CD4-positive, alpha-beta memory T cell (primary cell): ENCODE data around the gene OR2B3. TPM values are rescaled to one million over a fixed set of nuclear protein-coding genes. Genes with fewer than 3 reads are reported as not detected.

Experiments
- CTCF ChIA-PET: fragments of 350-600 bp; sonication (Branson Sonifier 250); formaldehyde crosslinking; loops from one replicate; lab custom pipeline; 2021; ENCODE audit warnings: inconsistent platforms; ENCODE audit not compliant: partially characterized antibody; lab: Charles Lee
- POLR2A ChIA-PET: fragments of 350-600 bp; sonication (Branson Sonifier 250); formaldehyde crosslinking; loops from one replicate; lab custom pipeline; 2021; ENCODE audit not compliant: partially characterized antibody; lab: Charles Lee
- DNase-seq, 5 donors: peaks; one replicate each; pipeline versions ENCODE4 v3.0.0 to v3.0.0-alpha.2; 2020 to 2022; ENCODE audit warnings: mixed read lengths in 1 of 5
- H3K27ac ChIP-seq: one replicate; pipeline ENCODE4 v1.7.0; 2013; ENCODE audit warnings: low read depth, low read length
- H3K27me3 ChIP-seq: 2 replicates; pipeline ENCODE4 v1.7.0; 2013; ENCODE audit warnings: mild to moderate bottlenecking, low read length, moderate library complexity; ENCODE audit not compliant: insufficient read depth
- H3K36me3 ChIP-seq: 2 replicates; pipeline ENCODE4 v1.7.0; 2013; ENCODE audit warnings: mild to moderate bottlenecking, low read length, moderate library complexity; ENCODE audit not compliant: insufficient read depth
- H3K4me1 ChIP-seq: 2 replicates; pipeline ENCODE4 v1.7.0; 2013; ENCODE audit warnings: mild to moderate bottlenecking, low read length, moderate library complexity; ENCODE audit not compliant: insufficient read depth
- H3K4me3 ChIP-seq, 2 donors: one replicate each; pipeline ENCODE4 v1.7.0; 2013; ENCODE audit warnings: low read length in 2 of 2, mild to moderate bottlenecking in 1 of 2
- H3K9me3 ChIP-seq, 2 donors: one replicate each; pipeline ENCODE4 v1.7.0; 2013; ENCODE audit warnings: low read length in 2 of 2, control low read depth in 1 of 2; ENCODE audit not compliant: control insufficient read depth in 1 of 2
- H3K27ac Mint-ChIP-seq, 7 donors: one replicate each; pipeline ENCODE4 v1.8.0; 2020 to 2021; ENCODE audit warnings: mixed read lengths in 7 of 7, mild to moderate bottlenecking in 6 of 7, inconsistent platforms in 3 of 7, moderate library complexity in 3 of 7
- H3K27me3 Mint-ChIP-seq, 2 donors: one replicate each; pipeline ENCODE4 v1.8.0; 2020 to 2021; ENCODE audit warnings: mixed read lengths in 2 of 2
- H3K36me3 Mint-ChIP-seq, 2 donors: one replicate each; pipeline ENCODE4 v1.8.0; 2020 to 2021; ENCODE audit warnings: mixed read lengths in 2 of 2, inconsistent platforms in 1 of 2, mild to moderate bottlenecking in 1 of 2
- H3K4me1 Mint-ChIP-seq, 4 donors: one replicate each; pipeline ENCODE4 v1.8.0; 2020 to 2021; ENCODE audit warnings: mixed read lengths in 4 of 4, mild to moderate bottlenecking in 1 of 4
- H3K4me3 Mint-ChIP-seq, 8 donors: one replicate each; pipeline ENCODE4 v1.8.0; 2020 to 2021; ENCODE audit warnings: mixed read lengths in 8 of 8, mild to moderate bottlenecking in 7 of 8, moderate library complexity in 6 of 8, inconsistent platforms in 3 of 8
- H3K9me3 Mint-ChIP-seq, 8 donors: one replicate each; pipeline ENCODE4 v1.8.0; 2020 to 2021; ENCODE audit warnings: mixed read lengths in 8 of 8, mild to moderate bottlenecking in 5 of 8, inconsistent platforms in 3 of 8, moderate library complexity in 1 of 8
- intact Hi-C: fragments of 100-400 bp; cut with micrococcal nuclease; formaldehyde crosslinking; loops from one replicate; pipeline ENCODE4 v1.15.1; 2023
- polyA plus RNA-seq, 2 donors: library from polyadenylated mRNA; unstranded; fragments of 300-500 nt; fragmentation: Illumina TruSeq; gene quantifications; one replicate each; pipeline ENCODE4 v1.2.3, GENCODE V29; 2021
- total RNA-seq, 2 experiments: library from RNA; stranded (reverse); gene quantifications; one replicate each; pipeline ENCODE4 v1.2.3, GENCODE V29; 2021

Gene OR2B3
- total and polyA plus RNA-seq, 4 experiments from 2014 or later: not detected

- Histone ChIP-seq H3K9me3 (no peaks in the 10 kb centered on the region), H3K27ac (no peak within 1 kb of the TSS), H3K4me1 (no peaks in the 10 kb centered on the region), H3K36me3 (no peaks in the 10 kb centered on the region), H3K27me3 (no peaks in the 10 kb centered on the region), H3K4me3 (no peak within 1 kb of the TSS)
- H3K4me3 Mint-ChIP-seq: no peak within 1 kb of the TSS
- no peaks in the 10 kb centered on the region for H3K9me3 Mint-ChIP-seq
- POLR2A ChIA-PET: no interaction called here
- H3K4me1 Mint-ChIP-seq: no peaks in the 10 kb centered on the region
- no peak for DNase-seq
- peaks cover 4 to 19% of the 10 kb centered on the region in 2 donors for H3K27me3 Mint-ChIP-seq
- H3K36me3 Mint-ChIP-seq: no peaks in the 10 kb centered on the region
- CTCF ChIA-PET: no interaction called here
- intact Hi-C loops: no loop called here
- H3K27ac Mint-ChIP-seq: no peak within 1 kb of the TSS
Measured at GRCh38 chr6:29099190-29099589, 12.1 kb upstream of the OR2B3 start, which contains the start of gene OR2J1. OR2J1 (plus strand) TSS chr6:29099490; CDS start chr6:29100943, 1,453 bp downstream.

- DNase-seq: no peak
- ChIA-PET POLR2A (no interaction called here), CTCF (no interaction called here)
- Histone ChIP-seq H3K36me3 (no peaks in the 10 kb centered on the region), H3K4me1 (no peaks in the 10 kb centered on the region), H3K4me3 (no peak overlapping the region), H3K27ac (no peak overlapping the region), H3K9me3 (no peaks in the 10 kb centered on the region), H3K27me3 (no peaks in the 10 kb centered on the region)
- Mint-ChIP-seq H3K4me3 (no peak overlapping the region), H3K27ac (no peak overlapping the region), H3K4me1 (no peaks in the 10 kb centered on the region), H3K9me3 (peaks cover 0 to 2% (median 0%) of the 10 kb centered on the region in 8 donors), H3K27me3 (peaks cover 8 to 12% of the 10 kb centered on the region in 2 donors), H3K36me3 (no peaks in the 10 kb centered on the region)
- intact Hi-C loops: no loop called here
Measured at GRCh38 chr6:29097803-29098202, 10.7 kb upstream of the OR2B3 start.

GRCh38 chr6:29092957-29093356, 5.8 kb upstream of the OR2B3 start:
- no peak overlapping the region for H3K27ac ChIP-seq
- no peaks in the 10 kb centered on the region for H3K4me1 Mint-ChIP-seq
- CTCF ChIA-PET: no interaction called here
- no peak for DNase-seq
- H3K27ac Mint-ChIP-seq: no peak overlapping the region
- no peaks in the 10 kb centered on the region for H3K9me3 ChIP-seq
- POLR2A ChIA-PET: no interaction called here
- H3K27me3 ChIP-seq: no peaks in the 10 kb centered on the region
- no peak overlapping the region for H3K4me3 ChIP-seq
- no peaks in the 10 kb centered on the region for H3K4me1 ChIP-seq
- H3K36me3 Mint-ChIP-seq: no peaks in the 10 kb centered on the region
- H3K4me3 Mint-ChIP-seq: no peak overlapping the region
- H3K27me3 Mint-ChIP-seq: peaks cover 13 to 18% of the 10 kb centered on the region in 2 donors
- H3K9me3 Mint-ChIP-seq: peaks cover 0 to 3% (median 0%) of the 10 kb centered on the region in 8 donors
- H3K36me3 ChIP-seq: no peaks in the 10 kb centered on the region
- intact Hi-C loops: no loop called here

- Mint-ChIP-seq H3K36me3 (no peaks in the 10 kb centered on the region), H3K9me3 (no peaks in the 10 kb centered on the region), H3K27ac (no peak overlapping the region), H3K4me1 (peaks cover 0 to 3% (median 1%) of the 10 kb centered on the region in 4 donors), H3K27me3 (peaks cover 7 to 11% of the 10 kb centered on the region in 2 donors), H3K4me3 (no peak overlapping the region)
- no peak for DNase-seq
- CTCF ChIA-PET: no interaction called here
- Histone ChIP-seq H3K27ac (no peak overlapping the region), H3K4me1 (no peaks in the 10 kb centered on the region), H3K36me3 (no peaks in the 10 kb centered on the region), H3K4me3 (no peak overlapping the region), H3K27me3 (no peaks in the 10 kb centered on the region), H3K9me3 (no peaks in the 10 kb centered on the region)
- POLR2A ChIA-PET: no interaction called here
- intact Hi-C loops: no loop called here
Measured at GRCh38 chr6:29082457-29082856, 4.7 kb downstream of the OR2B3 start.

- Histone ChIP-seq H3K4me3 (no peak overlapping the region), H3K27me3 (no peaks in the 10 kb centered on the region), H3K4me1 (no peaks in the 10 kb centered on the region), H3K9me3 (no peaks in the 10 kb centered on the region), H3K27ac (no peak overlapping the region), H3K36me3 (no peaks in the 10 kb centered on the region)
- H3K27me3 Mint-ChIP-seq: peaks cover 2 to 6% of the 10 kb centered on the region in 2 donors
- H3K36me3 Mint-ChIP-seq: no peaks in the 10 kb centered on the region
- H3K27ac Mint-ChIP-seq: no peak overlapping the region
- DNase-seq: no peak
- intact Hi-C loops: no loop called here
- ChIA-PET CTCF (no interaction called here), POLR2A (no interaction called here)
- peaks cover 0 to 3% (median 1%) of the 10 kb centered on the region in 4 donors for H3K4me1 Mint-ChIP-seq
- H3K4me3 Mint-ChIP-seq: no peak overlapping the region
- no peaks in the 10 kb centered on the region for H3K9me3 Mint-ChIP-seq
Measured at GRCh38 chr6:29081312-29081711, 5.8 kb downstream of the OR2B3 start.

- intact Hi-C loops: no loop called here
- no peak overlapping the region for H3K27ac ChIP-seq
- H3K4me3 ChIP-seq: no peak overlapping the region
- Mint-ChIP-seq H3K9me3 (no peaks in the 10 kb centered on the region), H3K27me3 (peaks cover 4 to 9% of the 10 kb centered on the region in 2 donors), H3K36me3 (no peaks in the 10 kb centered on the region), H3K27ac (no peak overlapping the region), H3K4me1 (peaks cover 0 to 3% (median 1%) of the 10 kb centered on the region in 4 donors), H3K4me3 (no peak overlapping the region)
- H3K9me3 ChIP-seq: no peaks in the 10 kb centered on the region
- POLR2A ChIA-PET: no interaction called here
- CTCF ChIA-PET: no interaction called here
- no peaks in the 10 kb centered on the region for H3K4me1 ChIP-seq
- no peaks in the 10 kb centered on the region for H3K27me3 ChIP-seq
- no peaks in the 10 kb centered on the region for H3K36me3 ChIP-seq
- DNase-seq: no peak
Measured at GRCh38 chr6:29079203-29079602, 7.9 kb downstream of the OR2B3 start.

- no peak overlapping the region for H3K27ac ChIP-seq
- peaks cover 9% of the 10 kb centered on the region for H3K27me3 ChIP-seq
- POLR2A ChIA-PET: no interaction called here
- no peak overlapping the region for H3K4me3 Mint-ChIP-seq
- H3K27ac Mint-ChIP-seq: no peak overlapping the region
- H3K4me1 Mint-ChIP-seq: no peaks in the 10 kb centered on the region
- peaks cover 0 to 1% of the 10 kb centered on the region in 2 donors for H3K36me3 Mint-ChIP-seq
- H3K9me3 Mint-ChIP-seq: peaks cover 0 to 9% (median 4%) of the 10 kb centered on the region in 8 donors
- CTCF ChIA-PET: no interaction called here
- H3K27me3 Mint-ChIP-seq: peaks cover 22% of the 10 kb centered on the region in 2 donors
- no peak overlapping the region for H3K4me3 ChIP-seq
- no peaks in the 10 kb centered on the region for H3K4me1 ChIP-seq
- no peak for DNase-seq
- no peaks in the 10 kb centered on the region for H3K36me3 ChIP-seq
- intact Hi-C loops: no loop called here
- H3K9me3 ChIP-seq: no peaks in the 10 kb centered on the region
Measured at GRCh38 chr6:29071831-29072723, 15.0 kb downstream of the OR2B3 start.
